ENCODE measurements around the gene BARD1.

- TF ChIP-seq CTCF (conservative IDR thresholded peaks at IDR 0.05; ENCODE audit: low read depth, low read length) (no peak), EZH2 (IDR thresholded peaks at IDR 0.05; ENCODE audit: borderline replicate concordance, low read depth, low read length, poor library complexity, severe bottlenecking) (no peak)
Observed at GRCh38 chr2:214695789-214696188, 113.7 kb downstream of the BARD1 start.
